T-cell (primary cell): ENCODE results near the gene HNRNPL. TPM values are rescaled to one million over a fixed set of nuclear protein-coding genes. Genes with fewer than 3 reads are reported as not detected.
"Not testable (repeated sequence)": the region's sequence is repeated elsewhere in the genome, so short reads cannot be mapped to it uniquely, and the experiment has no call there.

ENCODE experiments used
- ATAC-seq, 4 experiments: fragments of 200-7000 bp in 3 of 4; fragments of 150-1000 bp in 1 of 4; cut with Tn5 transposase; replicated peaks in 1 of 4; 1 replicate in 3 of 4; 2 replicates in 1 of 4; pipeline ENCODE4 v1.10.0; 2021; ENCODE audit warnings: moderate library complexity in 3 of 4, mild to moderate bottlenecking in 2 of 4, moderate number of reproducible peaks in 1 of 4
- CTCF ChIA-PET, 2 donors: fragments of 300-600 bp; sonication (Branson Sonifier 250); formaldehyde crosslinking; loops; one replicate each; lab custom pipeline; 2022; ENCODE audit warnings: antibody characterized with exemption in 2 of 2; lab: Charles Lee
- POLR2A ChIA-PET, 2 donors: fragments of 300-600 bp; sonication (Branson Sonifier 250); formaldehyde crosslinking; loops; one replicate each; lab custom pipeline; 2022; ENCODE audit warnings: antibody characterized with exemption in 2 of 2; lab: Charles Lee
- DNase-seq, 35 experiments: peaks; one replicate each; pipeline versions ENCODE4 v3.0.0 to v3.0.0-alpha.2; 2013 to 2023
- H3K27ac ChIP-seq: one replicate; pipeline ENCODE4 v1.5.1; 2013; ENCODE audit warnings: low read length
- H3K27me3 ChIP-seq, 2 experiments: replicated peaks in 1 of 2; 1 replicate in 1 of 2; 2 replicates in 1 of 2; pipeline versions ENCODE4 v1.6.1 to v1.7.0; 2013; ENCODE audit warnings: low read length in 1 of 2, mixed read lengths in 1 of 2; ENCODE audit not compliant: control insufficient read depth in 2 of 2, insufficient read depth in 2 of 2; ENCODE audit errors: extremely low read depth in 1 of 2
- H3K36me3 ChIP-seq, 2 donors: 1 replicate in 1 of 2; 2 replicates in 1 of 2; pipeline versions ENCODE4 v1.6.1 to v1.7.0; 2013; ENCODE audit warnings: low read length in 1 of 2; ENCODE audit not compliant: control insufficient read depth in 2 of 2, insufficient read depth in 1 of 2; ENCODE audit errors: extremely low read depth in 1 of 2
- H3K4me1 ChIP-seq, 2 experiments: 1 replicate in 1 of 2; 2 replicates in 1 of 2; pipeline versions ENCODE4 v1.6.1 to v1.7.0; 2013; ENCODE audit warnings: low read length in 2 of 2, mixed read lengths in 1 of 2; ENCODE audit not compliant: insufficient read depth in 2 of 2, control insufficient read depth in 1 of 2; ENCODE audit errors: extremely low read depth in 1 of 2
- H3K4me3 ChIP-seq, 2 donors: 1 replicate in 1 of 2; 2 replicates in 1 of 2; pipeline versions ENCODE4 v1.5.1 to v1.7.0; 2013; ENCODE audit warnings: mild to moderate bottlenecking in 2 of 2, low read length in 1 of 2, moderate library complexity in 1 of 2; ENCODE audit not compliant: control insufficient read depth in 1 of 2; ENCODE audit errors: extremely low read depth in 1 of 2
- H3K9me3 ChIP-seq: 2 replicates; pipeline ENCODE4 v1.7.0; 2013
- H3K27ac Mint-ChIP-seq, 2 donors: one replicate each; pipeline ENCODE4 v1.8.0; 2020 to 2021; ENCODE audit warnings: mild to moderate bottlenecking in 2 of 2, mixed read lengths in 2 of 2
- H3K27me3 Mint-ChIP-seq, 2 donors: one replicate each; pipeline ENCODE4 v1.8.0; 2021 to 2022; ENCODE audit warnings: mixed read lengths in 2 of 2
- H3K36me3 Mint-ChIP-seq: one replicate; pipeline ENCODE4 v1.8.0; 2021; ENCODE audit warnings: mixed read lengths
- H3K4me1 Mint-ChIP-seq, 3 donors: one replicate each; pipeline ENCODE4 v1.8.0; 2020 to 2022; ENCODE audit warnings: mixed read lengths in 3 of 3, mild to moderate bottlenecking in 1 of 3
- H3K4me3 Mint-ChIP-seq, 3 donors: one replicate each; pipeline ENCODE4 v1.8.0; 2020 to 2022; ENCODE audit warnings: mild to moderate bottlenecking in 3 of 3, mixed read lengths in 3 of 3, moderate library complexity in 3 of 3
- H3K9me3 Mint-ChIP-seq, 3 donors: one replicate each; pipeline ENCODE4 v1.8.0; 2020 to 2022; ENCODE audit warnings: mixed read lengths in 3 of 3
- WGBS: methylation state at CpG from one replicate; pipeline ENCODE4 v1.1.5; 2013; ENCODE audit warnings: missing lambda C conversion rate; ENCODE audit not compliant: insufficient coverage; 5-methylcytosine and 5-hydroxymethylcytosine counted together
- total RNA-seq, 35 experiments: library from RNA in 6 of 35; stranded (reverse) in 6 of 35; fragments of 120-200 nt in 1 of 35; gene quantifications; one replicate each; pipeline versions ENCODE4 v1.2.1 to v1.2.4 and lab custom pipeline; 2013 to 2026

Gene HNRNPL
- total RNA-seq, 5 donors from 2014 or later (not counting 1 experiment from before 2014, with no cell fraction given) = 320 to 498 (median 330) TPM

DNA sequence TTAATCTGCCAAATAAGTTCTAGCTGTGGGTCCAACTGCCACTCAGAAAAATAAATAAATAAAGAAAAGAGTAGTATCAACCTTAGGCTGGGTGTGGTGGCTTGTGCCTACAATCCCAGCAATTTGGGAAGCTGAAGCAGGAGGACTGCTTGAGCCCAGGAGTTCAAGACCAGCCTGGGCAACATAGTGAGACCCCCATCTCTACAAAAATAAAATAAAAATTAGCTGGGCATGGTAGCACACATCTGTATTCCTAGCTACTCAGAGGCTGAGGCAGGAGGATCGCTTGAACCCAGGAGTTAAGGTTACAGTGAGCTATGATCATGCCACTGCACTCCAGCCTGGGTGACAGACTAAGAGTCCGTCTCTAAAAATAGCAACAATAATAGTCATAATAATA lies 35.9 kb downstream of the HNRNPL start:
- H3K36me3 Mint-ChIP-seq = peaks cover 20% of the 10 kb centered on the region
- not testable (repeated sequence) for ATAC-seq, H3K9me3 Mint-ChIP-seq, H3K27me3 ChIP-seq, H3K27ac ChIP-seq, H3K4me1 ChIP-seq, DNase-seq, H3K27ac Mint-ChIP-seq, H3K9me3 ChIP-seq, H3K27me3 Mint-ChIP-seq, H3K4me1 Mint-ChIP-seq, H3K4me3 Mint-ChIP-seq, H3K4me3 ChIP-seq
- POLR2A ChIA-PET = interaction anchor here in 1 of 2 donors (0.6 kb wide), 2 partner anchors 91 to 264 kb away, joined by 4 to 5 read pairs; no protein-coding TSS in a partner anchor
- CTCF ChIA-PET = interaction anchor here in 1 of 2 donors (0.6 to 0.7 kb wide), 3 partner anchors 53 to 1466 kb away, joined by 4 to 9 read pairs (median 5); no protein-coding TSS in a partner anchor
- WGBS = no CpG with 5 or more reads among the region's 2 CpGs
- peaks cover 30 to 39% of the 10 kb centered on the region in 2 donors for H3K36me3 ChIP-seq

DNA sequence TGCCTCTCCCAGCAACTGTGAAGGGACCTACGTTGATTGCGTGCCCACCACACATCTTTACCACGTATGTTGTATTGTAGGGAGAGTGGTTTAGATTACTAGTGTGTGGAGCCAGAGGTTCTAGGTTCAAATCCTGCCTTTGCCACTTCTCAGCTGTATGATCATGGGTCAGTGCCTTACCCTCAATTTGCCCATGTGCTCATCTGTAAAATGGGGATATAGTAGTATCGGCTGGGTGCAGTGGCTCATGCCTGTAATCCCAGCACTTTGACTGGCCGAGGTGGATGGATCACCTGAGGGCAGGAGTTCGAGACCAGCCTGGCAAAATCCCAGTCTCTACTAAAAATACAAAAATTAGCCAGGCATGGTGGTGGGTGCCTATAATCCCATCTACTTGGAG lies 36.5 kb downstream of the HNRNPL start:
- no CpG with 5 or more reads among the region's 6 CpGs for WGBS
- Histone ChIP-seq H3K36me3 (peaks cover 25 to 35% of the 10 kb centered on the region in 2 donors), H3K4me1 (no peaks in the 10 kb centered on the region), H3K4me3 (no peak overlapping the region), H3K27me3 (no peaks in the 10 kb centered on the region), H3K9me3 (no peaks in the 10 kb centered on the region), H3K27ac (no peak overlapping the region)
- H3K9me3 Mint-ChIP-seq = no peaks in the 10 kb centered on the region
- H3K4me3 Mint-ChIP-seq = no peak overlapping the region
- ATAC-seq (no peak), DNase-seq (no peak)
- no peaks in the 10 kb centered on the region for H3K27me3 Mint-ChIP-seq
- no peaks in the 10 kb centered on the region for H3K4me1 Mint-ChIP-seq
- POLR2A ChIA-PET = no interaction called here
- peaks cover 20% of the 10 kb centered on the region for H3K36me3 Mint-ChIP-seq
- H3K27ac Mint-ChIP-seq = no peak overlapping the region
- CTCF ChIA-PET = no interaction called here

DNA sequence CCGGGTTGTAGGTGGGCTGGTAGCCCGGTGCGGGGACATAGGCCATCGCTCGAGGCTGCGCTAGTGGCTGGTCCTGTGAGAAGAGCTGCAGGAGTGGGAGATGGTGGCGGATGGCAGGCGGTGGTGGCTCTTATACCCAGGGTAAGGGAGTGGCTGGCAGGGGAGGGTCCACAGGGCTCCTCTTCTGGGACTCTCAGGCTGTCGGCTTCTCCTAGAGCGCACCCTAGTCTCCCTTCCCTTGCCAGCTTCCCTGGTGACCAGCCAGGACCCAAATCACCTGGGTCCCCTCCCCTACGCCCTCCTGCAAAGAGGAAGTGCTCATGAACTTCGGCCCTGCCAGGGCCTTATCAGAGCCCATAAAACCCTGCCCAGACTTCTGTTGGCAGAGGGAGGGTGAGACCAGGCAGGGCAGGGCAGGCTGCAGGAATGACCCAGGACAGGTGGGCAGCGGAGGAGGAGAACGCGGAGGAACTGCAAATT lies 36.9 kb downstream of the HNRNPL start, which contains the start of gene LGALS4:
TSS of gene LGALS4 (minus strand) at position 105 of the 480 bp plus-strand sequence. CDS start at position 46, 59 bp downstream.
- Histone ChIP-seq H3K27ac (no peak within 1 kb of the TSS), H3K4me3 (no peak within 1 kb of the TSS), H3K27me3 (no peaks in the 10 kb centered on the region), H3K4me1 (no peaks in the 10 kb centered on the region), H3K36me3 (peaks cover 20 to 31% of the 10 kb centered on the region in 2 donors), H3K9me3 (no peaks in the 10 kb centered on the region)
- 94% methylated on average over 10 of the region's 15 CpGs for WGBS
- Mint-ChIP-seq H3K27me3 (no peaks in the 10 kb centered on the region), H3K4me3 (no peak within 1 kb of the TSS), H3K9me3 (no peaks in the 10 kb centered on the region), H3K4me1 (no peaks in the 10 kb centered on the region), H3K27ac (no peak within 1 kb of the TSS), H3K36me3 (peaks cover 20% of the 10 kb centered on the region)
- ChIA-PET POLR2A (no interaction called here), CTCF (no interaction called here)
- ATAC-seq (peak in 1 of 4 experiments; percentile 16), DNase-seq (no peak)

DNA sequence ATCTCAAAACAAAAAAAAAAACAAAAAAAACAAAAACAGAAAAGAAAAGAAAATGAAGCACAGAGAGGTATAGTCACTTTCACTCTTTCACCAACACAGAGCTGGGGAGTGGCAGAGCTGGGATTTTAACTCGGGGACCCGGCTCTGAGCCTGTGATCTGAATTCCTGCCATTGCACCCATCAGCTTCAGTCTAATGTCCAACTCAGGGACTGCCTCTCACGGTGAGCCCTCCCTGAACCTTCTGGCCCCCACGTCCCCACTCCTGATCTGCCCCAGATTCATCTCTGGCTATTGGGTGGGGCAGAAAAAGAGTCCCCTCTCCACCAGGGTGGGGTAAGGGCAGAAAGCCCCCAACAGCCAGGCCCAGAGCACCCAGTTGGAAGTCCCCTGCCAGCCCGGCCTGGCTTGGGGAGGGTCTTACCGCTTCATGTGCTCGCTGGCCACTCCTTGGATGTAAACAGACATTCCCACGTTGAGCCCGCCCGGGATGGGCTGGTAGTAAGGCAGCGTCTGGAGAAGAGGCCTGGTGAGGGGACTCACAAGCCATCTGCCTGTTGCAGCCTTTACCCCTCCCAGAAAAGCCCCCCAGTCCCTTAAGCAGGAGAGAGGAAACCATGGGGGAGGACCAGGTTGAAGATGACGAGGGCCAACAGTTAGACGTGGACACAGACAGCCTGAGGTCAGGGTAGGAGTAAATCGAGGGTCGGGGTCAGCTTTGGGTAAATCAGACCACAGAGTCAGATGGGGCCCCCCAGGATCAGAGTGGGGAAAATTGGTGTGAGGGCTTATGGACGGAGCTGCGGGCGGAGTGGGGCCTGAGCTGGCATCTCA lies 37.6 kb downstream of the HNRNPL start:
- ChIA-PET POLR2A (no interaction called here), CTCF (interaction anchor here in 1 of 2 donors (0.6 to 0.7 kb wide), 2 partner anchors 143 to 409 kb away, joined by 3 to 4 read pairs; partner anchors contain the start of gene FAM98C)
- no peak overlapping the region for H3K4me3 ChIP-seq
- DNase-seq (no peak), ATAC-seq (no peak)
- no peaks in the 10 kb centered on the region for H3K9me3 ChIP-seq
- Mint-ChIP-seq H3K27ac (no peak overlapping the region), H3K4me3 (no peak overlapping the region), H3K4me1 (no peaks in the 10 kb centered on the region), H3K27me3 (no peaks in the 10 kb centered on the region), H3K36me3 (peaks cover 16% of the 10 kb centered on the region), H3K9me3 (no peaks in the 10 kb centered on the region)
- no peaks in the 10 kb centered on the region for H3K4me1 ChIP-seq
- H3K27me3 ChIP-seq = no peaks in the 10 kb centered on the region
- H3K36me3 ChIP-seq = peaks cover 17 to 24% of the 10 kb centered on the region in 2 donors
- H3K27ac ChIP-seq = no peak overlapping the region
- WGBS = 95% methylated on average over 11 of the region's 18 CpGs

DNA sequence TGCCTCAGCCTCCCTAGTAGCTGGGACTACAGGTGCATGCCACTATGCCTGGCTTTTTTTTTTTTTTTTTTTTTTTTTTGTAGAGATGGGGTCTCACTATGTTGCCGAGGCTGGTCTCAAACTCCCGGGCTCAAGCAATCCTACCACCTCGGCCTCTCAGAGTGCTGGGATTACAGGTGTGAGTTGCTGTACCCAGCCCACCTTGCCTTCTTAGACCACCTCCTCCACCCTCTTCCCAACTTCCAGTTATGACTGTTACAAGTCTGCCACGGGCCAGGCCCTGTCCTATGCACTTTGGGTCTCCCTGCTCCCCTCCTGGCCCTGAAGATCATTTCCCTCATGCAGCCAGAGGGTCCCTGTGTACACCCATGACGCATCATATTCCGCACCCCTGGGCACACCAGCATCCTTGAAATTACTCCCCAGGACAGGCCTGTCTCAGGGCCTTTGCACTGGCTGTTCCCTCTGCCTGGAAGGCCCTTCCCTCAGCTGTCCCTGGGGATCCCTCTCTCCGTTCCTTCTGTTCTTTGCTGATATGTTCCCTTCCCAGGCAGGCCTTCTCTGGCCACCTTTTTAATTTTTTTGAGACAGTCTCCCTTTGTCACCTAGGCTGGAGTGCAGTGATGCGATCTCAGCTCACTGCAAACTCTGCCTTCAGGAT lies 40.1 kb downstream of the HNRNPL start:
- Mint-ChIP-seq H3K4me3 (no peak overlapping the region), H3K36me3 (no peaks in the 10 kb centered on the region), H3K27ac (no peak overlapping the region), H3K27me3 (no peaks in the 10 kb centered on the region), H3K9me3 (no peaks in the 10 kb centered on the region), H3K4me1 (peaks cover 6% of the 10 kb centered on the region in 3 donors)
- CTCF ChIA-PET = interaction anchor here in 1 of 2 donors (0.6 kb wide), 1 partner anchor 119 kb away, joined by 3 read pairs; no protein-coding TSS in a partner anchor
- DNase-seq = no peak
- Histone ChIP-seq H3K36me3 (no peaks in the 10 kb centered on the region), H3K9me3 (no peaks in the 10 kb centered on the region), H3K4me1 (peaks cover 0 to 5% of the 10 kb centered on the region in 2 experiments), H3K4me3 (no peak overlapping the region), H3K27me3 (no peaks in the 10 kb centered on the region), H3K27ac (no peak overlapping the region)
- POLR2A ChIA-PET = no interaction called here
- WGBS = 81% methylated on average over 3 of the region's 8 CpGs
- ATAC-seq = no peak

DNA sequence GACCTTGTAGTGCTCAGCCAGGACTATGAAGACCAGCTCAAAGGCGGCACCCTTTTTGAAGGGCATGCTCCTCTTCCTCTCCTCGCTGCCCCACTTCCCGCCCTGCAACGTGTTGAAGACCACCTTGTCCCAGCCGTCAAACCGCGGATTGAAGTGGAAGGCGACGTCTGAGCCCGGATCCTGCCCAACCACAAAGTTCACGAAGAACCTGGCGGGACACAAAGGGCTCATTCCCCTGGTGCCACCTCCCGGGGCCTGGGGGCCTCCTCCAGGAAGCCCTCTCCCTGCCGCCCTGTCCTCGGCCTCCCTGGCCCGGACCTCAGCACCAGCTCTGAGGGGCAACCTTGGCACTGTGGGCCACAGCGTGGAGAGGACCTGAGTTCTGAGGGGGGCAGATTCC lies 41.0 kb downstream of the HNRNPL start:
- Mint-ChIP-seq H3K27me3 (no peaks in the 10 kb centered on the region), H3K36me3 (no peaks in the 10 kb centered on the region), H3K9me3 (no peaks in the 10 kb centered on the region), H3K4me1 (peaks cover 6% of the 10 kb centered on the region in 3 donors), H3K27ac (no peak overlapping the region), H3K4me3 (no peak overlapping the region)
- WGBS = 95% methylated on average over 13 of the region's 17 CpGs
- no peak for DNase-seq
- Histone ChIP-seq H3K36me3 (no peaks in the 10 kb centered on the region), H3K4me3 (no peak overlapping the region), H3K27me3 (no peaks in the 10 kb centered on the region), H3K9me3 (no peaks in the 10 kb centered on the region), H3K4me1 (peaks cover 0 to 5% of the 10 kb centered on the region in 2 experiments), H3K27ac (no peak overlapping the region)
- ChIA-PET CTCF (no interaction called here), POLR2A (no interaction called here)
- ATAC-seq = no peak
